GM21390 (cell line): Measurements from ENCODE around the gene UTP14C.
"Not testable (repeated sequence)": the region's sequence is repeated elsewhere in the genome, so short reads cannot be mapped to it uniquely, and the experiment has no call there.

Experiments
- ATAC-seq: cut with Tn5 transposase; IDR thresholded peaks from one replicate; pipeline ENCODE4 v1.9.1; 2021; ENCODE audit not compliant: unreplicated experiment

Gene UTP14C

GRCh38 chr13:52034616-52035226 lies 10.2 kb downstream of the UTP14C start:
- no peak for ATAC-seq

DNA sequence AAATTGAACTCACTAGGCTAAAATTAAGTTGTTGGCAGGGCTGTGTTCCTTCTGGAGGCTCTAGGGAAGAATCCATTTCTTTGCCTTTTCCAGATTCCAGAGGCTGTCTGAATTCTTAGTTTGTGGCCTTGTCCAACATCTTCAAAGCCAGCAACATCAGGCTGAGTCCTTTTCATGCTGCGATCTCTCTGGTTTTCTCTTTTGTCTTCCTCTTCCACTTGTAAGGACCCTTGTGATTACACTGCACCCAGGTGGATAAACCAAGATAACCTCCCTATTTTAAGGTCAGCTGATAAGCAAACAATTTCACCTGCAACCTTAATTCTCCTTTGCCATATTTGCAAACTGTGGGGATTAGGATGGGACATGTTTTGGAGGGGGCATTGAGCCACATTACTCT lies 11.5 kb downstream of the UTP14C start:
- ATAC-seq = no peak

DNA sequence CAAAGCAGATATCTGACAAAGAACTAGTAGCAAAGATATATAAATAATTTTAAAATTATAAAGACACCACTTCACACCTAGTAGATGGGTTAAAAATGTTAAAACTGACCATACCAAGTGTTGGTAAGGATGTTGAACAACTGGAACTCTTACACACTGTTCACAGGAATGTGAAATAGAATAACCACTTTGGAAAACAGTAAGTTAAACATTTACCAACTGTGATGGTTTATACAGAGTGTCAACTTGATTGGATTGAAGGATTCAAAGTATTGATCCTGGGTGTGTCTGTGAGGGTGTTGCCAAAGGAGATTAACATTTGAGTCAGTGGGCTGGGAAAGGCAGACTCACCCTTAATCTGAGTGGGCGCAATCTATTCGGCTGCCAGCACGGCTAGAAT lies 19.2 kb downstream of the UTP14C start:
- no peak for ATAC-seq

- no peak for ATAC-seq
Measured at GRCh38 chr13:52047463-52047862, 23.0 kb downstream of the UTP14C start.

DNA sequence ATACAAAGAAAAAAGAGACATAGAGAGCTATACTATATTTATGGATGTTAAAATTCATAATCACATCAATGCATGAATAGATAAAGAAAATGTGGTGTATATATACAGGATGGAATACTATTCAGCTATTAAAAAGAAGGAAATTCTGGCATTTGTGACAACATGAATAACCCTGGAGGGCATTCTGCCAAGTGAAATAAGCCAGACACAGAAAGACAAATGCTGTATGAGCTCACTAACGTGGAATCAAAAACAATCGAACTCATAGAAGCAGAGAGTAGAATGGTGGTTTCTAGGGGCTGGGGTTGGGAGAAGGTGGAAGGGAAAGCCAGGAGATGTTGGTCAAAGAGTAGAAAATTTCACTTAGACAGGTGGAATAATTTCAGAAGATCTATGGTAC lies 24.0 kb downstream of the UTP14C start:
- ATAC-seq = no peak

GRCh38 chr13:52051400-52051799 lies 26.9 kb downstream of the UTP14C start:
- ATAC-seq = no peak

DNA sequence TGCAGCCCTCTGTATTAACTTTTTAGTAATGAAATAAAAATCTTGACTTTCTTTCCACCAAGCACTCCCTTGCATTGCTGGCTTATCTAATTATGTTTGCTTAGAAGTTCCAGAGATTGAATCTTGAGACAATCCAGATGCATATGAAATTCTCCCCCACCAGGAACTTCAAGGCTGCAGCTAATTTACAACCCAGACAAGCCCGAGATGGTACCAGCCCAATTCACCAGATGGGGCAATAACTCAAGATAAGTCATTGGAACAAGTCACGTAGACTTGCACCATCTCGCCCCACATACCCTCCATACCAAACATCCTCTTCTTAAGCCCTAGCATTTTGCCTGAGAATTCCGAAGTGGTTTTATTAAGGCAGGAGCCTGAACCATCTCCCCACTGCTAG lies 29.0 kb downstream of the UTP14C start:
- ATAC-seq = no peak

- ATAC-seq = not testable (repeated sequence)
Measured at GRCh38 chr13:52061064-52061463, 36.6 kb downstream of the UTP14C start.

DNA sequence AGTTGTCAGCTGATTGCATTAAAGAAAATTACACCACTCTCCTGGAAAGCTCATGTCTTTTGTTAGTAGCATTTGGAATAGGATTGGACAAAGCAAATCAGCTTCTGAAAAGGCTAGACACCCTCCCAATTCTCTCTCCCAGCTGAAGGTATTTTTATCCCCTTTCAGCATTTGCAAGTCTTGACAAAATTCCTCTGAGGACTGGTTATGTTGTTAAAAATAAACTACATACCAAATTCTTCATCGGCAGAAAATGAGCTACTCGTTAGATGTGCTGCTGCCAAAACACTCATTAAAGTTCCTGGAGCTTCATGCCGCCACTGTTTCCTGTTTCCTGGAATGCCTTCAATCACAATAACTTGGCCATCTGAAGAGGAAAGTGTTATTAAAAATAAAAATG lies 37.1 kb downstream of the UTP14C start:
- ATAC-seq = no peak

DNA sequence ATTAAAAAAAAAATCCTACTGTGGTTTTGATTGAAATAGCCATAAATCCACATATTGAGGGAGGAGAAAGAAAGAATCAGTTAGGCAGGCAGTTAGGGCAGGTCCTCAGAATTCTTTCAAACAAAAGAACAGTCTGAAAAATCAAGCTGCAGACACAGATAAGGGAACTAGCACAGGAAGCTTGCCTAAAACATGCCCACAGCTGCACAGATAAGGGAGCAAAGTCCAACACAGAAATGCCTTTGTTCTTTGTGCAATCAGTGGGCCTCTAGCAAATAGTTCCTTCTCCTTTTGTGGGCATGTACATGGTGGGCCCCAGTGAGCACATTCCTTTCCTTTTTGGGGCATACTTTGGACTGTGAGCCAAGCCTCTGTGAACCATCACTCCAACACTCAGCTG lies 42.7 kb downstream of the UTP14C start:
- no peak for ATAC-seq

- ATAC-seq = no peak
Measured at GRCh38 chr13:52070929-52071523, 46.5 kb downstream of the UTP14C start.
